Endothelial cell of umbilical vein (primary cell): Measurements from ENCODE around the gene QSOX2. TPM values are rescaled to one million over a fixed set of nuclear protein-coding genes. Genes with fewer than 3 reads are reported as not detected.

Experiments
- BruUV-seq: library from RNA; stranded (reverse); fragments of 400-500 nt; replicated peaks from 2 replicates; lab custom pipeline; 2021; lab: Mats Ljungman, UMichigan
- CTCF ChIA-PET: fragments of 300-600, 350-600 bp; sonication (Branson Sonifier 250); formaldehyde crosslinking; loops from one replicate; lab custom pipeline; 2021; ENCODE audit warnings: antibody characterized with exemption, inconsistent platforms; lab: Charles Lee
- POLR2A ChIA-PET: fragments of 300-600, 350-600 bp; sonication (Branson Sonifier 250); formaldehyde crosslinking; loops from one replicate; lab custom pipeline; 2021; ENCODE audit warnings: antibody characterized with exemption, inconsistent platforms; lab: Charles Lee
- DNase-seq: peaks from one replicate; pipeline ENCODE4 v3.0.0-alpha.2; 2011; ENCODE audit warnings: low read depth, low spot score
- FAIRE-seq: peaks from 2 replicates; lab custom pipeline; 2011; peaks lifted over from hg19 to GRCh38; lab: Jason Lieb, UNC
- H2AFZ ChIP-seq: 2 replicates; pipeline ENCODE4 v1.6.0; 2012; ENCODE audit warnings: low read depth, low read length, control low read depth, inconsistent platforms
- H3K27ac ChIP-seq: 2 replicates; pipeline ENCODE4 v1.5.1; 2011; ENCODE audit warnings: low read depth, mild to moderate bottlenecking, control low read depth, low read length, moderate library complexity; ENCODE audit not compliant: insufficient read depth
- H3K27me3 ChIP-seq, 2 experiments: 2 replicates each; pipeline versions ENCODE4 v1.6.0 to v1.6.1; 2011; ENCODE audit warnings: low read length in 2 of 2, mixed read lengths in 1 of 2; ENCODE audit not compliant: control insufficient read depth in 2 of 2, insufficient read depth in 2 of 2
- H3K36me3 ChIP-seq, 2 experiments: 2 replicates in 1 of 2; 3 replicates in 1 of 2; pipeline ENCODE4 v1.5.1; 2011; ENCODE audit warnings: low read length in 2 of 2, mild to moderate bottlenecking in 1 of 2, moderate library complexity in 1 of 2; ENCODE audit not compliant: control insufficient read depth in 2 of 2, insufficient read depth in 2 of 2; ENCODE audit errors: extremely low read depth in 1 of 2
- H3K4me1 ChIP-seq: 3 replicates; pipeline ENCODE4 v1.5.1; 2011; ENCODE audit warnings: mild to moderate bottlenecking, low read length; ENCODE audit not compliant: control insufficient read depth, insufficient read depth; ENCODE audit errors: extremely low read depth
- H3K4me2 ChIP-seq: 2 replicates; pipeline ENCODE4 v1.6.1; 2011; ENCODE audit warnings: low read length, control low read depth, mixed read lengths; ENCODE audit not compliant: insufficient read depth
- H3K4me3 ChIP-seq, 3 experiments: fragments of 200-600 bp in 1 of 3; sonication (generic), shearing (Covaris generic) in 1 of 3; replicated peaks in 1 of 3; 2 replicates each; pipeline ENCODE4 v1.5.1; 2011 to 2016; ENCODE audit warnings: control low read depth in 3 of 3, low read length in 3 of 3, mild to moderate bottlenecking in 2 of 3, inconsistent platforms in 1 of 3, low read depth in 1 of 3, moderate library complexity in 1 of 3; ENCODE audit not compliant: insufficient read depth in 1 of 3
- H3K79me2 ChIP-seq: 2 replicates; pipeline ENCODE4 v1.6.0; 2012; ENCODE audit warnings: low read length, inconsistent platforms; ENCODE audit not compliant: control insufficient read depth, insufficient read depth
- H3K9ac ChIP-seq: replicated peaks from 2 replicates; pipeline ENCODE3; 2011; ENCODE audit warnings: low read length, control low read depth; ENCODE audit not compliant: insufficient read depth; ENCODE audit errors: extremely low read depth
- H3K9me1 ChIP-seq: replicated peaks from 3 replicates; pipeline ENCODE4 v1.6.0; 2011; ENCODE audit warnings: mild to moderate bottlenecking, low read length; ENCODE audit not compliant: control insufficient read depth, insufficient read depth; ENCODE audit errors: extremely low read depth
- H3K9me3 ChIP-seq: replicated peaks from 2 replicates; pipeline ENCODE4 v1.5.1; 2012; ENCODE audit warnings: low read length, inconsistent platforms; ENCODE audit not compliant: control insufficient read depth, insufficient read depth
- H4K20me1 ChIP-seq: replicated peaks from 2 replicates; pipeline ENCODE3; 2011; ENCODE audit warnings: mild to moderate bottlenecking, low read length; ENCODE audit not compliant: control insufficient read depth, insufficient read depth; ENCODE audit errors: extremely low read depth
- EZH2 ChIP-seq: IDR thresholded peaks from 2 replicates; pipeline ENCODE4 v1.6.1; 2012; ENCODE audit warnings: borderline replicate concordance, low read depth, mild to moderate bottlenecking, moderate library complexity, low read length, inconsistent platforms; ENCODE audit not compliant: severe bottlenecking
- FOS ChIP-seq: IDR thresholded peaks from 2 replicates; pipeline ENCODE4 v1.6.1; 2011; ENCODE audit warnings: mild to moderate bottlenecking, low read length, moderate library complexity, borderline replicate concordance; ENCODE audit not compliant: insufficient read depth
- GATA2 ChIP-seq: IDR thresholded peaks from 2 replicates; pipeline ENCODE4 v1.7.0; 2011; ENCODE audit warnings: low read depth, mild to moderate bottlenecking, moderate library complexity, mixed read lengths, low read length; ENCODE audit not compliant: insufficient read length, insufficient read depth
- JUN ChIP-seq: IDR thresholded peaks from 2 replicates; pipeline ENCODE4 v1.6.1; 2011; ENCODE audit warnings: borderline replicate concordance, low read depth; ENCODE audit not compliant: insufficient read length, insufficient read depth
- MYC ChIP-seq: IDR thresholded peaks from one replicate; pipeline ENCODE4 v1.6.1; 2011; ENCODE audit warnings: mild to moderate bottlenecking, low read depth, low read length
- POLR2A ChIP-seq: IDR thresholded peaks from 2 replicates; pipeline ENCODE4 v1.6.1; 2012; ENCODE audit warnings: low read depth, mild to moderate bottlenecking, control low read depth, low read length
- POLR2AphosphoS5 ChIP-seq: IDR thresholded peaks from 2 replicates; pipeline ENCODE4 v1.6.1; 2012; ENCODE audit warnings: low read depth, mild to moderate bottlenecking, control low read depth, low read length, moderate library complexity; ENCODE audit not compliant: insufficient read depth
- dilution Hi-C: fragments of 300-500 bp; cut with MboI; formaldehyde crosslinking; loops from one replicate; pipeline ENCODE4 v1.15.0; 2019; ENCODE audit warnings: low sequenced_read_pairs; ENCODE audit not compliant: extremely low pct_ligation_motif_present
- intact Hi-C: fragments of 100-400 bp; cut with micrococcal nuclease; formaldehyde crosslinking; loops from one replicate; pipeline ENCODE4 v1.10.0; 2022
- polyA plus RNA-seq, 4 experiments: library from polyadenylated mRNA; depleted of rRNA in 3 of 4; stranded (reverse) in 3 of 4; unstranded in 1 of 4; fragments of >200 nt; gene quantifications; 2 replicates each; pipeline versions ENCODE4 v1.2.1 to v1.2.3, GENCODE V29; 2011 to 2012; ENCODE audit warnings: missing spikeins in 1 of 4
- total RNA-seq: library from RNA; stranded (reverse); gene quantifications from 2 replicates; pipeline ENCODE4 v1.2.3, GENCODE V29; 2021
- TF ChIP-seq, protein P1 (sequence below), 2 donors: IDR thresholded peaks; 1 replicate in 1 of 2; 2 replicates in 1 of 2; pipeline ENCODE4 v1.5.1; 2011; ENCODE audit warnings: low read length in 2 of 2, mild to moderate bottlenecking in 2 of 2, moderate library complexity in 2 of 2, control low read depth in 1 of 2, inconsistent platforms in 1 of 2, low read depth in 1 of 2; ENCODE audit not compliant: insufficient read depth in 1 of 2; ENCODE audit errors: extremely low read depth in 1 of 2
- TF ChIP-seq, protein P2 (sequence below): IDR thresholded peaks from 2 replicates; pipeline ENCODE4 v1.6.1; 2011; ENCODE audit not compliant: insufficient read depth, insufficient read length

QSOX2 gene
- total and polyA plus RNA-seq, 2 donors (not counting 3 experiments of a cell fraction or from before 2014, with no cell fraction given) = 16.4 to 23.4 TPM

DNA sequence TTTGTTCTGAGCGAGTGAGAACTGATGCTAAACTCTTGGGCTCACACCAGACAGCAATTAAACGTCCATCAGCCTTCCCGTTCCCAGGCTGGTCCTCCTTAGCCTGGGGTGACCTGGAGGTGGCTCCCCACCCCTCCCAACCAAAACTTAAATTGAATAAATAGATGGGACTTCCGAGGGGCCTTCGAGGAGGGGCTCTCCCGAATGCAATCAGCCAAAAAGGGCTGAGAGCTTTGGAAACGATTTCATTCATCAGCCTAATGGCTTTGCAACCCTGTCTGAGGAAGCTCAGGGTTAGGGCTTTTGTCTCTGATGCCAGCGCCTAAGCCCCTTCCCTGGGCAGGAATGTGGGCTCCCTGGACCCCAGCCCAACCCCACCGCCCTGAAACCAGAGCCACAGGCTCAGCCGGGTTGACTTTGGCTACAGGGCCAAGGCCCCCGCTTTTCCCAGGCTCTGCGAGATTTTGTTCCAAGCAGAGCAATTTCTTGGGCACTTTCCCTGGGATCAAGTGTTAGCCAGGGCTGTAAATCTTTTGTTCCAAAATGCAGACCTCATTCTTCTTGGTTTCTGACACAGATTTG lies 69.9 kb downstream of the QSOX2 start:
- no peak overlapping the region for H2AFZ ChIP-seq
- no peaks in the 10 kb centered on the region for H3K36me3 ChIP-seq

More for the DNA sequence above, 69.9 kb downstream of the QSOX2 start:
- no peak overlapping the region for H3K4me2 ChIP-seq
- no peaks in the 10 kb centered on the region for H3K79me2 ChIP-seq
- FAIRE-seq (no peak), DNase-seq (no peak)
- ChIA-PET CTCF (interaction anchor here (0.9 to 1.7 kb wide), 4 partner anchors 9 to 93 kb away, joined by 3 to 7 read pairs (median 3); no protein-coding TSS in a partner anchor), POLR2A (no interaction called here)
- peaks cover 0 to 1% of the 10 kb centered on the region in 2 experiments for H3K27me3 ChIP-seq
- H3K27ac ChIP-seq = no peak overlapping the region
- no peaks in the 10 kb centered on the region for H3K9me3 ChIP-seq
- intact Hi-C loops = no loop called here
- no TSS peak for BruUV-seq
- no peaks in the 10 kb centered on the region for H3K9me1 ChIP-seq
- H3K4me1 ChIP-seq = no peaks in the 10 kb centered on the region
- H3K4me3 ChIP-seq = no peak overlapping the region
- dilution Hi-C loops = no loop called here
- TF ChIP-seq POLR2AphosphoS5 (no peak), GATA2 (no peak), MYC (no peak), POLR2A (no peak), JUN (no peak), FOS (no peak), EZH2 (no peak)
- TF ChIP-seq, protein P1, sequence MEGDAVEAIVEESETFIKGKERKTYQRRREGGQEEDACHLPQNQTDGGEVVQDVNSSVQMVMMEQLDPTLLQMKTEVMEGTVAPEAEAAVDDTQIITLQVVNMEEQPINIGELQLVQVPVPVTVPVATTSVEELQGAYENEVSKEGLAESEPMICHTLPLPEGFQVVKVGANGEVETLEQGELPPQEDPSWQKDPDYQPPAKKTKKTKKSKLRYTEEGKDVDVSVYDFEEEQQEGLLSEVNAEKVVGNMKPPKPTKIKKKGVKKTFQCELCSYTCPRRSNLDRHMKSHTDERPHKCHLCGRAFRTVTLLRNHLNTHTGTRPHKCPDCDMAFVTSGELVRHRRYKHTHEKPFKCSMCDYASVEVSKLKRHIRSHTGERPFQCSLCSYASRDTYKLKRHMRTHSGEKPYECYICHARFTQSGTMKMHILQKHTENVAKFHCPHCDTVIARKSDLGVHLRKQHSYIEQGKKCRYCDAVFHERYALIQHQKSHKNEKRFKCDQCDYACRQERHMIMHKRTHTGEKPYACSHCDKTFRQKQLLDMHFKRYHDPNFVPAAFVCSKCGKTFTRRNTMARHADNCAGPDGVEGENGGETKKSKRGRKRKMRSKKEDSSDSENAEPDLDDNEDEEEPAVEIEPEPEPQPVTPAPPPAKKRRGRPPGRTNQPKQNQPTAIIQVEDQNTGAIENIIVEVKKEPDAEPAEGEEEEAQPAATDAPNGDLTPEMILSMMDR (IDR thresholded peaks at IDR 0.05; ENCODE audit: extremely low read depth in 1 of 2, insufficient read depth in 1 of 2, low read depth in 1 of 2, low read length in 2 of 2) = no peak
- TF ChIP-seq, protein P2, sequence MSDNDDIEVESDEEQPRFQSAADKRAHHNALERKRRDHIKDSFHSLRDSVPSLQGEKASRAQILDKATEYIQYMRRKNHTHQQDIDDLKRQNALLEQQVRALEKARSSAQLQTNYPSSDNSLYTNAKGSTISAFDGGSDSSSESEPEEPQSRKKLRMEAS = no peak
- H3K9ac ChIP-seq = no peak overlapping the region
- H4K20me1 ChIP-seq = no peaks in the 10 kb centered on the region
